Thyroid gland (tissue), 4 donors: ENCODE results near the gene CDC6. TPM values are rescaled to one million over a fixed set of nuclear protein-coding genes. Genes with fewer than 3 reads are reported as not detected.

Experiments used
- DNase-seq, 2 donors: peaks; one replicate each; pipeline ENCODE4 v3.0.0-alpha.2; 2019
- H3K27ac ChIP-seq, 3 donors: fragments of 200-600 bp; sonication (generic); 1 replicate in 2 of 3; 2 replicates in 1 of 3; pipeline ENCODE4 v1.5.1; 2016 to 2019; ENCODE audit warnings: mild to moderate bottlenecking in 1 of 3, moderate library complexity in 1 of 3
- H3K27me3 ChIP-seq: fragments of 200-600 bp; sonication (generic); one replicate; pipeline ENCODE4 v1.5.1; 2019
- H3K36me3 ChIP-seq, 2 donors: fragments of 200-600 bp; sonication (generic); one replicate each; pipeline ENCODE4 v1.5.1; 2016 to 2019
- H3K4me1 ChIP-seq, 2 donors: fragments of 200-600 bp; sonication (generic); one replicate each; pipeline ENCODE4 v1.5.1; 2017 to 2019
- H3K4me3 ChIP-seq, 3 donors: fragments of 200-600 bp; sonication (generic); replicated peaks in 1 of 3; 1 replicate in 2 of 3; 2 replicates in 1 of 3; pipeline ENCODE4 v1.5.1; 2016; ENCODE audit warnings: mild to moderate bottlenecking in 1 of 3
- H3K9me3 ChIP-seq: fragments of 200-600 bp; sonication (generic); one replicate; pipeline ENCODE4 v1.5.1; 2017
- POLR2A ChIP-seq, 2 donors: fragments of 450-650 bp; IDR thresholded peaks; one replicate each; pipeline ENCODE4 v1.6.1; 2017; ENCODE audit warnings: antibody characterized with exemption in 2 of 2, mild to moderate bottlenecking in 2 of 2, moderate library complexity in 1 of 2
- WGBS, 2 donors: methylation state at CpG; one replicate each; pipeline ENCODE4 v1.1.5; 2017; 5-methylcytosine and 5-hydroxymethylcytosine counted together
- intact Hi-C: fragments of 100-400 bp; cut with DNase I; formaldehyde crosslinking; loops from one replicate; pipeline ENCODE4 v1.15.1; 2023
- total RNA-seq, 4 donors: library from RNA; depleted of rRNA; stranded (reverse); fragments of >200 nt; gene quantifications; one replicate each; pipeline ENCODE4 v1.2.3, GENCODE V29; 2016
- TF ChIP-seq, protein P1 (sequence below), 6 experiments: fragments of 200-600 bp in 3 of 6; fragments of 450-650 bp in 3 of 6; sonication (generic) in 3 of 6; IDR thresholded peaks; one replicate each; pipeline ENCODE4 v1.5.1; 2016 to 2019; ENCODE audit warnings: antibody characterized with exemption in 6 of 6, mild to moderate bottlenecking in 2 of 6, inconsistent platforms in 1 of 6, moderate library complexity in 1 of 6

The CDC6 gene
- total RNA-seq, 4 donors from 2014 or later: 0.63 to 5.2 (median 0.79) TPM

- Histone ChIP-seq H3K27me3 (no peaks in the 10 kb centered on the region), H3K27ac (no peak overlapping the region), H3K4me3 (no peak overlapping the region), H3K4me1 (peaks cover 24 to 31% of the 10 kb centered on the region in 2 donors), H3K9me3 (no peaks in the 10 kb centered on the region), H3K36me3 (no peaks in the 10 kb centered on the region)
- 79% methylated on average over 7 of the region's 7 CpGs for WGBS, 2 donors
- intact Hi-C loops: no loop called here
- TF ChIP-seq POLR2A (IDR thresholded peaks at IDR 0.05): no peak
- TF ChIP-seq, protein P1, sequence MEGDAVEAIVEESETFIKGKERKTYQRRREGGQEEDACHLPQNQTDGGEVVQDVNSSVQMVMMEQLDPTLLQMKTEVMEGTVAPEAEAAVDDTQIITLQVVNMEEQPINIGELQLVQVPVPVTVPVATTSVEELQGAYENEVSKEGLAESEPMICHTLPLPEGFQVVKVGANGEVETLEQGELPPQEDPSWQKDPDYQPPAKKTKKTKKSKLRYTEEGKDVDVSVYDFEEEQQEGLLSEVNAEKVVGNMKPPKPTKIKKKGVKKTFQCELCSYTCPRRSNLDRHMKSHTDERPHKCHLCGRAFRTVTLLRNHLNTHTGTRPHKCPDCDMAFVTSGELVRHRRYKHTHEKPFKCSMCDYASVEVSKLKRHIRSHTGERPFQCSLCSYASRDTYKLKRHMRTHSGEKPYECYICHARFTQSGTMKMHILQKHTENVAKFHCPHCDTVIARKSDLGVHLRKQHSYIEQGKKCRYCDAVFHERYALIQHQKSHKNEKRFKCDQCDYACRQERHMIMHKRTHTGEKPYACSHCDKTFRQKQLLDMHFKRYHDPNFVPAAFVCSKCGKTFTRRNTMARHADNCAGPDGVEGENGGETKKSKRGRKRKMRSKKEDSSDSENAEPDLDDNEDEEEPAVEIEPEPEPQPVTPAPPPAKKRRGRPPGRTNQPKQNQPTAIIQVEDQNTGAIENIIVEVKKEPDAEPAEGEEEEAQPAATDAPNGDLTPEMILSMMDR (IDR thresholded peaks at IDR 0.05): no peak
- peak; percentile 12 to 22 for DNase-seq
Measured at GRCh38 chr17:40247926-40248495, 39.7 kb upstream of the CDC6 start.

DNA sequence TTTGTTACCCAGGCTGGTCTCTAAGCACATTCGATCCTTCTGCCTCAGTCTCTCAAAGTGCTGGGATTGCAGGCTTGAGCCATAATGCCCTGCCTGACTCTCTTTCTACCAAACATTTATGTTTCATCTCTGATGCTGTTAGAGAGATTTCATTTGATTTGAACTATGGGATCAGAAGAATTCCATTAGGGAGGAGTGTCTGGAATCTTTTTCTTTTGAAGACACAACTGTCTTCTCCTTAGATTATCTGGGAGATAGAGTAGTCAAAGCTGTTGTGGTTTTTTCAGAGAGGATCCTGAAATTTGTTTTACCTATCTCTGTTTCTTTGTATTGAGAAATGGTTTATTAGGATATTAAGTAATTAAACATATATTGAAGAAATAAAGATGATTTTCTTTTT is 39.2 kb upstream of the CDC6 start:
- Histone ChIP-seq H3K9me3 (no peaks in the 10 kb centered on the region), H3K4me3 (no peak overlapping the region), H3K36me3 (no peaks in the 10 kb centered on the region), H3K27me3 (no peaks in the 10 kb centered on the region), H3K27ac (no peak overlapping the region), H3K4me1 (peaks cover 23 to 26% of the 10 kb centered on the region in 2 donors)
- TF ChIP-seq POLR2A (IDR thresholded peaks at IDR 0.05): no peak
- TF ChIP-seq, protein P1 (IDR thresholded peaks at IDR 0.05): no peak
- WGBS, 2 donors: 93 to 100% methylated on average over 1 of the region's 1 CpG
- DNase-seq: no peak
- intact Hi-C loops: no loop called here

GRCh38 chr17:40251576-40251975 is 36.1 kb upstream of the CDC6 start:
- peaks cover 14 to 17% of the 10 kb centered on the region in 2 donors for H3K4me1 ChIP-seq
- H3K4me3 ChIP-seq: no peak overlapping the region
- peak in 1 of 2 donors; percentile 20 for DNase-seq
- H3K9me3 ChIP-seq: no peaks in the 10 kb centered on the region
- TF ChIP-seq, protein P1 (IDR thresholded peaks at IDR 0.05): no peak
- TF ChIP-seq POLR2A (IDR thresholded peaks at IDR 0.05): no peak
- intact Hi-C loops: no loop called here
- no peaks in the 10 kb centered on the region for H3K27me3 ChIP-seq
- H3K36me3 ChIP-seq: peaks cover 3 to 5% of the 10 kb centered on the region in 2 donors
- no peak overlapping the region for H3K27ac ChIP-seq

GRCh38 chr17:40253565-40253964 is 34.1 kb upstream of the CDC6 start:
- 90 to 92% methylated on average over 3 of the region's 3 CpGs for WGBS, 2 donors
- Histone ChIP-seq H3K27ac (no peak overlapping the region), H3K4me3 (no peak overlapping the region)

GRCh38 chr17:40259505-40259904 is 28.2 kb upstream of the CDC6 start:
- H3K27me3 ChIP-seq: no peaks in the 10 kb centered on the region
- H3K4me1 ChIP-seq: peaks cover 8 to 19% of the 10 kb centered on the region in 2 donors
- TF ChIP-seq POLR2A (IDR thresholded peaks at IDR 0.05): no peak
- TF ChIP-seq, protein P1 (IDR thresholded peaks at IDR 0.05): no peak
- peaks cover 24% of the 10 kb centered on the region in 2 donors for H3K36me3 ChIP-seq
- DNase-seq: no peak
- 97 to 99% methylated on average over 2 of the region's 2 CpGs for WGBS, 2 donors
- no peaks in the 10 kb centered on the region for H3K9me3 ChIP-seq
- H3K4me3 ChIP-seq: no peak overlapping the region
- intact Hi-C loops: no loop called here
- H3K27ac ChIP-seq: no peak overlapping the region

More at GRCh38 chr17:40253565-40253964, 34.1 kb upstream of the CDC6 start:
- no peak for DNase-seq
- TF ChIP-seq, protein P1 (IDR thresholded peaks at IDR 0.05): no peak
- no peak for TF ChIP-seq POLR2A (IDR thresholded peaks at IDR 0.05)
- no peaks in the 10 kb centered on the region for H3K27me3 ChIP-seq
- no peaks in the 10 kb centered on the region for H3K9me3 ChIP-seq
- H3K4me1 ChIP-seq: peaks cover 14 to 15% of the 10 kb centered on the region in 2 donors
- intact Hi-C loops: no loop called here
- peaks cover 12 to 22% of the 10 kb centered on the region in 2 donors for H3K36me3 ChIP-seq
